ENCODE measurements around the gene DENND1B.
"Not testable (repeated sequence)": the region's sequence is repeated elsewhere in the genome, so short reads cannot be mapped to it uniquely, and the experiment has no call there.

DENND1B gene

DNA sequence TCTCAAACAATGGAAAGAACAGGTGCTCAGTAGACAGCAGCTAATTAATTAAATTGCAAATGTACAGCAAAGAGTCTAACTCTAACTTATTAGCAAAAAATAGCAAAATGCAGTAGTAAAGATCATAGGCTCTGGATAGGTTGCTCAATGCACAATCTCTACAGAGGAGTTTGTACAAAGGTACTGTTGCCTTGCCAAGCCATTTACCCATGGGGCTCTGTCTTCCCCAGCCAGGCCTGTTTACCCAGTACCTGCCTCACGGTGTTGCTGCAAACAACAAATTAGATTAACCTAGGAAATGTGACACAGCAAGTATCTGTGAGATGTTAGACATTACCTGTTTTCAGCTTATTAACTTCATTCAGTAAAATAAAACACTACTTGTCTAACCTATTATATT, 222.0 kb downstream of the DENND1B start:
- DNase-seq (ENCODE audit: low read depth), result no peak

DNA sequence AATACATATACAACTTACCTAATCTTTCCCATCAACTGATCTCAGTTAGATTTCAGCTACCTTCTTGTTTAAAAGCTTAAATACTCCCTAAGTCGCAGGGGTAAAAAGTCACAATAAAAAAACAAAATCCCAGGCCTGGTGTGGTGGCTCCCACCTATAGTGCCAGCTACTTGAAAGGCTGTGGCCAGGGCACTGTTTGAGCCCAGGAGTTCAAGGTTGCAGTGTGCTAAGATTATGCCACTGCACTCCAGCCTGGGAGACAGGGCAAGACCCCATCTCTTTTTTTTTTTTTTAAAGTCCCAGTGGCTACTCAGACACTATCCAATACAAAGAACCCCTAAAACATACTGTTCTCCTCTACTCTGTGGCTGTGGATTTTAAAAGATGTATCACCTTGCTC, 228.3 kb downstream of the DENND1B start:
- DNase-seq (ENCODE audit: low read depth), result no peak

- DNase-seq (ENCODE audit: low read depth), result no peak
Observed at GRCh38 chr1:197544553-197544952, 230.7 kb downstream of the DENND1B start.

GRCh38 chr1:197544130-197544529, 231.2 kb downstream of the DENND1B start:
- DNase-seq (ENCODE audit: low read depth), result no peak

GRCh38 chr1:197541411-197541810, 233.9 kb downstream of the DENND1B start:
- no peak for DNase-seq (ENCODE audit: low read depth)

DNA sequence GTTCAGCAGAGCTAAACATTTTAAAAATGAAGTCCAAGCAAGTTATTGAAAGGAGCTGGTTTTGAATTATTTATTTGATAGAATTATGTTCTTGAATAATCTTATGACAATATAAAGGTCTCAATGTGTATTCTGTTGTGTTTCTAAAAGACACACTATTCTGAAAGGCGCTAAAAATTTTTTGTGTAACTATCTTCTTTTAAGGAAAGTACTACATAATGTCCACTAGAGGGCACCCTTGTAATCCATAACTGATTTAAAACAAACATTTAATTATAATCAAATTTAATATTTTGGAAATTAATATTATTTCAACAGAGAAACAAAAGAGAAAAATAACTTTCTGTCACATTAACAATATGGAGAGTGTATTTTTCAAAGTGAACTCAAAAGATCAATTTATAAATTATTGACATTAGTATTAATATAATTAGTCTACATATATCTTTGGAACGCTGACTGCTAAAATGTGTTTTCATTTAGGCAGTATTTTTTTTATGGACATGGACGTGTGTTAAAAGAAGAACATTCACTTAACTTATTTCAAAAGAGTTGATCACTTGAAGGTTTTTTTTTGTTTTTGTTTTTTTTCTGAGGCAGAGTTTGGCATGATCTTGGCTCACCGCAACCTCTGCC, 248.4 kb downstream of the DENND1B start:
- no peak for DNase-seq (ENCODE audit: low read depth)

GRCh38 chr1:197521118-197521739, 254.1 kb downstream of the DENND1B start:
- DNase-seq (ENCODE audit: low read depth), result no peak

- no peak for DNase-seq (ENCODE audit: low read depth)
Observed at GRCh38 chr1:197519741-197520334, 255.4 kb downstream of the DENND1B start.

DNA sequence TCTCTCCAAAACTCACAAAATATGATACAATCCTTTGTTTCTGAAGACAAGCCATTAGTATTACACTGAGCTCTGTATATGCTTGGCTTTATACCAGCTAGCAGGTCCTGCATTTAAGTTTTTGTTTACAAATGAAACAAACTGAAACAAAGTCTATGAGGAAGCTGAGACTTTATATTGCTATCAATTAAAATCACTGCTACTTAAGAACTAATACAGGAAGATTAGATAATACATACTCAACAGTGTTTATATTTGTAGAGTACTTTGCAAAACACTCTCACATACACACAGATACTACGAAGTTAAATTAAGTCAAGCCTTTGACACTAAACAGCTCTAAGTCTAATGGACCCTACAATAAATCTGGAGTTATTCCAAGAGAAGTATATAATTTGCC, 259.9 kb downstream of the DENND1B start:
- no peak for DNase-seq (ENCODE audit: low read depth)

GRCh38 chr1:197510691-197511378, 264.4 kb downstream of the DENND1B start:
- no peak for DNase-seq (ENCODE audit: low read depth)

DNA sequence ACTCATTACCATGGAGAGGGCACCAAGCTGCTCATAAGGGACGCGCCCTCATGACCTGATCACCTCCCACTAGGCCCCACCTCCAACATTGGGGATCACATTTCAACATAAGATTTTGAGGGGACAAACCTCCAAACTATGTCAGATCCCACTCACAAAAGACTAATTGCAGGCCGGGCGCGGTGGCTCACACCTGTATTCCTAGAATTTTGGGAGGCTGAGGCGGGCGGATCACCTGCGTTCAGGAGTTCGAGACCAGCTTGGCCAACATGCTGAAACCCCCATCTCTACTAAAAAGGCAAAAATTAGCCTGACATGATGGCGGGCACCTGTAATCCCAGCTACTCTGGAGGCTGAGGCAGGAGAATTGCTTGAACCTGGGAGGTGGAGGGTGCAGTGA, 278.6 kb downstream of the DENND1B start:
- DNase-seq (ENCODE audit: low read depth), result no peak

GRCh38 chr1:197491505-197491904, 283.8 kb downstream of the DENND1B start:
- not testable (repeated sequence) for DNase-seq (ENCODE audit: low read depth)

- DNase-seq (ENCODE audit: low read depth), result no peak
Observed at GRCh38 chr1:197486946-197487345, 288.3 kb downstream of the DENND1B start.

DNA sequence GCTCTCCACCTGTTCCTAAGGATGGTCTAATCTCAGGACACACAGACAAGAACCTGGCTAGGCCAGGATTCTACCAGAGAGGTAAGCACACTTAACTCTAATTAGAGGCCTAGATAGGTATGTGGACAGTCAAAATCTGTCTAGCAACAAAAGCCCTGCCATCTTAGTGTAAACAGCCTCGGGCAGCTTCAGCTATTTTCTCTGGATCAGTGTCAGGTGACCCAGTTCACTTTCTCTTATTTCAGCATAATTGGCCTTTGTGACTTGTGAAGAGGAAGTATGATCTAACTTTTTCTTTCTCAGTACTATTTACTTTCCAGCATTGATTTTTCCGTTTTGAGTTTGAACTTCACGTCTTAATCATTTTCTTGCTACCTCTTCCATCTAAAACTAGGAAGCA, 289.5 kb downstream of the DENND1B start:
- no peak for DNase-seq (ENCODE audit: low read depth)

GRCh38 chr1:197481101-197481500, 294.2 kb downstream of the DENND1B start:
- no peak for DNase-seq (ENCODE audit: low read depth)

DNA sequence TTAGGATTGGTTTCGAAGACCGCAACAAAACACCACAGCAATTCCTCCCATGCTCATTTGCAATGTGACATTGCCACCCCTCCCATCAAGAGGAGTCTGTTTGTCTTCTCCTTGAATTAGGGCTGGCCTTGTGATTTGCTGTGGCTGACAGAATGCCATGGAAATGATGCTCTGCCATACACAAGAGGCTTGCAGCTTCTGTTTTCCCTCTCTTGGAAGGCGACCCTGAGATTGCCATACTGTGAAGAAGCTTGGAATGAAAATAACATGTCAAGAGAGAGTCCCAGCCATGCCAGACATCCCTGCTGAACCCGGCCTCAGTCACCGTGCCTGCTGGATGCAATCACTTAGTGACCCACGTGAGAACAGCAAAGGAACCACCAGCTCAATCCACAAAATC, 294.8 kb downstream of the DENND1B start:
- DNase-seq (ENCODE audit: low read depth), result no peak

- no peak for DNase-seq (ENCODE audit: low read depth)
Observed at GRCh38 chr1:197472141-197472540, 303.1 kb downstream of the DENND1B start.

- DNase-seq (ENCODE audit: low read depth), result no peak
Observed at GRCh38 chr1:197471248-197471985, 303.9 kb downstream of the DENND1B start.

GRCh38 chr1:197470330-197470729, 304.9 kb downstream of the DENND1B start:
- no peak for DNase-seq (ENCODE audit: low read depth)

DNA sequence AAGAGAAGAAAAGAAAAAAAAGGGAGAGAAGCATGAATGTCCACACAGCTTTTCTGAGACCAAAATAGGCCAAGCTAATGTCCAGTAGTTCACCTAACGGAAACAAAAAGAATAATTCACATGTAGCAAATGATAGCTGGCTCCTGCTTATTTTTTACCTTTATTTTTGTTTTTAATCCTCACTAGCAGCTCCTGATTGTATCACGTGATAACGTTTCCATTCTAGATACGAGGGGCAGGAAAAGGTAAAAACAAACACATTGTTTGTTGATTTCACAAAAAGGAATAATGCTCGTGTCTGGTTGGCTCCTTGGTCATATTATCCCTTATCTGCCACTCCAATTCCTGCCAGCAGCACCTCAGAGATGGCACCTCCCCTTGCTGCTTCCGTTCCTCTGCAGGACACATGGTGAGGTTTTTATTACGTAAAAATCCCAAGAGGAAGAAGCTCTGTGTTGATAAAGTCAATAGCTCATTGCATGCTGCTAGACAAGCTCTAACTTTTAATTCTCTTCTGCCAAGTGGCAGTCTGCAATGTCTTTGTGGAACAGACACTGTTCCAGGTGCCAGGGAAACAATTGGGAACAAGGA, 305.6 kb downstream of the DENND1B start:
- no peak for DNase-seq (ENCODE audit: low read depth)

GRCh38 chr1:197468543-197469175, 306.6 kb downstream of the DENND1B start:
- no peak for DNase-seq (ENCODE audit: low read depth)

- no peak for DNase-seq (ENCODE audit: low read depth)
Observed at GRCh38 chr1:197467881-197468280, 307.4 kb downstream of the DENND1B start.

Measured in stimulated activated CD8-positive, alpha-beta memory T cell treated with anti-CD3 and anti-CD28 coated beads, Interleukin-7, amount 100 ng/mL, for 24 hours (primary cell).